KMS-11 (cell line): ENCODE results near the gene MTREX.

ENCODE experiments used
- H2AFZ ChIP-seq: fragments of 200-600 bp; sonication (generic); 2 replicates; pipeline ENCODE4 v1.6.1; 2016; ENCODE audit warnings: antibody characterized with exemption, mixed run types, low read depth
- H3K27ac ChIP-seq: fragments of 200-600 bp; sonication (generic); 2 replicates; pipeline ENCODE4 v1.6.1; 2016; ENCODE audit warnings: mild to moderate bottlenecking, mixed run types
- H3K27me3 ChIP-seq: fragments of 200-600 bp; sonication (generic); 2 replicates; pipeline ENCODE4 v1.6.1; 2017; ENCODE audit warnings: mild to moderate bottlenecking, low read depth, mixed run types, moderate library complexity; ENCODE audit not compliant: insufficient read depth
- H3K36me3 ChIP-seq: fragments of 200-600 bp; sonication (generic); 2 replicates; pipeline ENCODE4 v1.6.1; 2017; ENCODE audit warnings: mild to moderate bottlenecking, mixed run types; ENCODE audit not compliant: insufficient read depth
- H3K4me1 ChIP-seq: fragments of 200-600 bp; sonication (generic); 2 replicates; pipeline ENCODE4 v1.6.1; 2016; ENCODE audit warnings: mild to moderate bottlenecking, low read depth, mixed run types; ENCODE audit not compliant: poor library complexity, severe bottlenecking
- H3K4me2 ChIP-seq: fragments of 200-600 bp; sonication (generic); 2 replicates; pipeline ENCODE4 v1.7.0; 2016; ENCODE audit warnings: mild to moderate bottlenecking, mixed run types
- H3K4me3 ChIP-seq: fragments of 200-600 bp; sonication (generic); IDR thresholded peaks from 2 replicates; pipeline ENCODE4 v1.6.1; 2017; ENCODE audit warnings: low read depth, low read length, mixed read lengths; ENCODE audit not compliant: insufficient read depth
- H3K79me2 ChIP-seq: fragments of 200-600 bp; sonication (generic); 2 replicates; pipeline ENCODE4 v1.6.1; 2016; ENCODE audit warnings: low read depth, mixed run types; ENCODE audit not compliant: insufficient read depth
- H3K9ac ChIP-seq: fragments of 200-600 bp; sonication (generic); 2 replicates; pipeline ENCODE4 v1.6.1; 2016; ENCODE audit warnings: mild to moderate bottlenecking, mixed run types
- H4K20me1 ChIP-seq: fragments of 200-600 bp; sonication (generic); 2 replicates; pipeline ENCODE4 v1.6.1; 2016; ENCODE audit warnings: mild to moderate bottlenecking, mixed run types; ENCODE audit not compliant: insufficient read depth
- TF ChIP-seq, protein P1 (sequence below): fragments of 200-600 bp; sonication (generic); conservative IDR thresholded peaks from 2 replicates; pipeline ENCODE4 v1.6.1; 2017; ENCODE audit warnings: low read depth, mild to moderate bottlenecking, antibody characterized with exemption, low read length, moderate library complexity, mixed read lengths

MTREX gene

DNA sequence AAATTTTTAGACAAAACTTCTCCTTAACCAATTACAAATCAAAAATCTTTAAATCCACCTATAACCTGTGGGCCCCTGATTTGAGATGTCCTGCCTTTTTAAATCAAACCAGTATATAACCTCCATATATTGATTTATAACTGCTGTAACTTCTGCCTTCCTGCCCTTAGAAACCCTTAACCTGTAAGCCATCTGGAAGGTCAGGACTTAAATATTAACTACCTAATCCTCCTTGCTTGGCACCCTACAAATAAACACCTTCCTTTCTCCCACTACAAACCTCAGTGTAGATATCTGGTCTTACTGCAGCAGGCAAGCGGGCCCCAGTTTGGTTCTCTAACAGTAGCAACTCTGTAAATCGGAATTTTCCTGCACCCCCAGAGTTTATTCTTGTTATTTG is 83.9 kb downstream of the MTREX start:
- Histone ChIP-seq H3K27ac (no peak overlapping the region), H3K79me2 (no peaks in the 10 kb centered on the region), H2AFZ (no peak overlapping the region), H3K36me3 (no peaks in the 10 kb centered on the region), H3K4me2 (no peak overlapping the region), H4K20me1 (0 out of 2 replicates have a peak, but pooled peaks cover 3% of the 10 kb centered on the region), H3K27me3 (no peaks in the 10 kb centered on the region), H3K4me1 (no peaks in the 10 kb centered on the region), H3K4me3 (no peak overlapping the region), H3K9ac (no peak overlapping the region)
- TF ChIP-seq, protein P1, sequence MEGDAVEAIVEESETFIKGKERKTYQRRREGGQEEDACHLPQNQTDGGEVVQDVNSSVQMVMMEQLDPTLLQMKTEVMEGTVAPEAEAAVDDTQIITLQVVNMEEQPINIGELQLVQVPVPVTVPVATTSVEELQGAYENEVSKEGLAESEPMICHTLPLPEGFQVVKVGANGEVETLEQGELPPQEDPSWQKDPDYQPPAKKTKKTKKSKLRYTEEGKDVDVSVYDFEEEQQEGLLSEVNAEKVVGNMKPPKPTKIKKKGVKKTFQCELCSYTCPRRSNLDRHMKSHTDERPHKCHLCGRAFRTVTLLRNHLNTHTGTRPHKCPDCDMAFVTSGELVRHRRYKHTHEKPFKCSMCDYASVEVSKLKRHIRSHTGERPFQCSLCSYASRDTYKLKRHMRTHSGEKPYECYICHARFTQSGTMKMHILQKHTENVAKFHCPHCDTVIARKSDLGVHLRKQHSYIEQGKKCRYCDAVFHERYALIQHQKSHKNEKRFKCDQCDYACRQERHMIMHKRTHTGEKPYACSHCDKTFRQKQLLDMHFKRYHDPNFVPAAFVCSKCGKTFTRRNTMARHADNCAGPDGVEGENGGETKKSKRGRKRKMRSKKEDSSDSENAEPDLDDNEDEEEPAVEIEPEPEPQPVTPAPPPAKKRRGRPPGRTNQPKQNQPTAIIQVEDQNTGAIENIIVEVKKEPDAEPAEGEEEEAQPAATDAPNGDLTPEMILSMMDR, result no peak

DNA sequence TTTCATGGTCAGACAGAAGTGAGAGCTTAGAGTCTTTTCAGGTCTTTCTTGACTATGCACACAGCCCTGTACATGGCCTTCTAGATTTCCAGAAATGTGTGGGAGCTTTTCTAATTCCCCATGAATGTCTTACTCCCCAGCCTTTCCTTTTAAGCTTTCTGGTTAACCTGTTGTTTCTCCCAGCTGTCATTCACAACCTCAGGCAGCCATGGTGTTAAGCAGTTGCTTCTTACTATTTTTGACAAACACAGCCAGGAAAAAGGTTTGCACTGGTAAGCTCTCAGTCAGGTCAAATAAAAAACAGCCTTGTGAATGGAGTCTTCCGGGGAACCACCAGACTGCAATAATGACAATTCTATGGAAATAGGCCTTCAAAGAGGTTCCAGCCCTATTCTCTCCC is 84.9 kb downstream of the MTREX start:
- Histone ChIP-seq H3K79me2 (no peaks in the 10 kb centered on the region), H3K36me3 (no peaks in the 10 kb centered on the region), H3K27ac (no peak overlapping the region), H3K4me2 (no peak overlapping the region), H4K20me1 (0 out of 2 replicates have a peak, but pooled peaks cover 3% of the 10 kb centered on the region), H3K4me3 (no peak overlapping the region), H3K9ac (no peak overlapping the region), H2AFZ (no peak overlapping the region), H3K4me1 (no peaks in the 10 kb centered on the region), H3K27me3 (no peaks in the 10 kb centered on the region)
- TF ChIP-seq, protein P1, result no peak

DNA sequence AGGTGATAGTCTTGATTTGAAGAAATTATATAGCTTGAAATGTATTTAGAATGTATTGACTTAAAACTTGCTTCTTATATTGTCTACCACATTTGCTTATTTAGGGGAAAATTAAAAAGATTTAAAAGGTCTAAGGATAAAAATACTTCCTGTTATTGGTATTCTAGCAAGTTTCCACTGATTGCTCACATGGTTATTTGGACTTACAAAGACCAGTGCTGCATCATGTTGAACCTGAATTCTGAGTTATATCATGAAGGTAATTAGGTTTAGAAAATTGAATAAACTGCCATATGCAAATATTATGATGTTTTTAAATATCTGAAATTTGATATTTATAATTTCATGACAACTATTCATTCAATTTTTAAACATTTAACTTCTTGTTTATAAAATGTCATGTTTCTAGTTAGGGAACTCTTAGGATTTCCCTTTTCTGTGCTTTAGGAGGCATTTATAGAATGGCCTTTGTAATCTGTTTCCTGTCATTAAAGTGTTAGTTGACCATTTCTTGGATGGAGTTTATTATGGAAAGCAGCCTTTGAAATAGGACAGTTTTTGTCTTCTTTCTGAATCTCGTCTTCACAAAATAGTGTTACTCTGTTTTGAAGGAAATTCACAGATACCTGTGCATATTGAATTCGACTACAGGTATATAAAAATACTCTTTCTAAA is 85.8 kb downstream of the MTREX start:
- Histone ChIP-seq H3K79me2 (no peaks in the 10 kb centered on the region), H3K27me3 (no peaks in the 10 kb centered on the region), H3K4me3 (no peak overlapping the region), H3K36me3 (no peaks in the 10 kb centered on the region), H3K4me2 (no peak overlapping the region), H3K27ac (no peak overlapping the region), H3K4me1 (peaks cover 2% of the 10 kb centered on the region), H2AFZ (no peak overlapping the region), H3K9ac (no peak overlapping the region), H4K20me1 (0 out of 2 replicates have a peak, but pooled peaks cover 3% of the 10 kb centered on the region)
- TF ChIP-seq, protein P1, result no peak

DNA sequence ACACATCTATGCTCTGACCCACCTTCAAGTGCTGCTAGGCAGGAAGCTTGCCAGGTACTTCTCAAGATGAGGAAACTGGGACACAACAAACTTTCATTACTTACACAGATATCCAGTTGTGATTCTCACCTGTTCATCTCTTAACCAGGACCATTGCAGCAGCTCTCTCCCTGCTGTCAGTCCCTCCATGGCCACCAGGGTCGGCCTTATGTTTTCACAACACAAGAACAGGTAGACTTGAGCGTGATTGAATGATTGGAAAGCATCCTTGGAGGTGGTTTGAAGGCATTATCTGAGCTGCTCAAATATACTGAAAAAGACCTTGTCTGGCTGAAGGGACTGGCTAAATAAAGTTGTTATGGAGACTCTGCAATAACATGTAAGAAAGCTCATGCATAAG is 94.4 kb downstream of the MTREX start:
- H3K79me2 ChIP-seq, result no peaks in the 10 kb centered on the region
- TF ChIP-seq, protein P1, result no peak; the same call in 1 of the 2 replicates
- H3K27ac ChIP-seq, result no peak overlapping the region
- no peak overlapping the region for H3K4me3 ChIP-seq
- peaks cover 3% of the 10 kb centered on the region; the same call in 1 of the 2 replicates for H3K36me3 ChIP-seq
- H3K4me2 ChIP-seq, result no peak overlapping the region
- H3K9ac ChIP-seq, result no peak overlapping the region
- no peak overlapping the region for H2AFZ ChIP-seq
- H3K27me3 ChIP-seq, result no peaks in the 10 kb centered on the region
- no peaks in the 10 kb centered on the region for H4K20me1 ChIP-seq
- peaks cover 12% of the 10 kb centered on the region for H3K4me1 ChIP-seq
